PC-3 (cell line): ENCODE measurements around the gene LMTK3. TPM values are rescaled to one million over a fixed set of nuclear protein-coding genes. Genes with fewer than 3 reads are reported as not detected.

Experiments used
- ATAC-seq: fragments of 200-7000 bp; cut with Tn5 transposase; 2 replicates; pipeline ENCODE4 v1.9.1; 2020; ENCODE audit warnings: mild to moderate bottlenecking, moderate library complexity
- BruUV-seq: library from RNA; stranded (reverse); fragments of 400-500 nt; replicated peaks from 2 replicates; lab custom pipeline; 2021; lab: Mats Ljungman, UMichigan
- CTCF ChIA-PET: fragments of 300-600 bp; sonication (Branson Sonifier 250); formaldehyde crosslinking; loops from one replicate; lab custom pipeline; 2022; ENCODE audit warnings: antibody characterized with exemption; lab: Charles Lee
- POLR2A ChIA-PET: fragments of 300-600 bp; sonication (Branson Sonifier 250); formaldehyde crosslinking; loops from one replicate; lab custom pipeline; 2022; ENCODE audit warnings: antibody characterized with exemption; ENCODE audit not compliant: unreplicated experiment; lab: Charles Lee
- DNase-seq: peaks from one replicate; pipeline ENCODE4 v3.0.0-alpha.2; 2015
- H2AFZ ChIP-seq: fragments of 300-600 bp; sonication (generic); 2 replicates; pipeline ENCODE4 v1.6.0; 2016; ENCODE audit warnings: antibody characterized with exemption, low read length
- H3F3A ChIP-seq: fragments of 300-600 bp; sonication (generic); one replicate; pipeline ENCODE4 v1.6.0; 2017; ENCODE audit warnings: antibody characterized with exemption, low read length, control low read depth, mild to moderate bottlenecking; ENCODE audit not compliant: unreplicated experiment
- H3K27ac ChIP-seq: fragments of 300-600 bp; sonication (generic); 2 replicates; pipeline ENCODE4 v1.5.1; 2016; ENCODE audit warnings: mild to moderate bottlenecking, low read length
- H3K27me3 ChIP-seq: fragments of 300-600 bp; sonication (generic); 2 replicates; pipeline ENCODE4 v1.6.1; 2016; ENCODE audit warnings: low read length, mixed read lengths
- H3K36me3 ChIP-seq: fragments of 300-600 bp; sonication (generic); 2 replicates; pipeline ENCODE4 v1.6.1; 2016; ENCODE audit warnings: low read depth, mixed run types, low read length, mixed read lengths
- H3K4me1 ChIP-seq: fragments of 300-600 bp; sonication (generic); 2 replicates; pipeline ENCODE4 v1.5.1; 2016; ENCODE audit warnings: low read length; ENCODE audit not compliant: insufficient read depth
- H3K4me2 ChIP-seq: fragments of 300-600 bp; sonication (generic); 2 replicates; pipeline ENCODE4 v1.6.0; 2016; ENCODE audit warnings: low read length
- H3K4me3 ChIP-seq: fragments of 300-600 bp; sonication (generic); 2 replicates; pipeline ENCODE4 v1.5.1; 2016; ENCODE audit warnings: mild to moderate bottlenecking, low read length, mixed read lengths
- H3K79me2 ChIP-seq: fragments of 300-600 bp; sonication (generic); 2 replicates; pipeline ENCODE4 v1.6.1; 2017; ENCODE audit warnings: low read length, mixed read lengths
- H3K9ac ChIP-seq: fragments of 300-600 bp; sonication (generic); 2 replicates; pipeline ENCODE4 v1.6.0; 2016; ENCODE audit warnings: mild to moderate bottlenecking, low read length
- H3K9me2 ChIP-seq: fragments of 300-600 bp; sonication (generic); replicated peaks from 2 replicates; pipeline ENCODE4 v1.6.1; 2016; ENCODE audit warnings: mixed run types, low read length, mixed read lengths
- H3K9me3 ChIP-seq: fragments of 300-600 bp; sonication (generic); 2 replicates; pipeline ENCODE4 v1.6.1; 2016; ENCODE audit warnings: low read length, mixed read lengths
- H4K20me1 ChIP-seq: fragments of 300-600 bp; sonication (generic); 2 replicates; pipeline ENCODE4 v1.6.1; 2016; ENCODE audit warnings: low read length, mixed read lengths
- CTCF ChIP-seq: fragments of 300-600 bp; sonication (generic); conservative IDR thresholded peaks from 2 replicates; pipeline ENCODE4 v1.5.1; 2017; ENCODE audit warnings: antibody characterized with exemption, low read depth, mild to moderate bottlenecking, low read length
- EZH2 ChIP-seq: fragments of 300-600 bp; sonication (generic); IDR thresholded peaks from one replicate; pipeline ENCODE4 v1.6.1; 2017; ENCODE audit warnings: antibody characterized with exemption, mild to moderate bottlenecking, low read length; ENCODE audit not compliant: unreplicated experiment
- EZH2phosphoT487 ChIP-seq: fragments of 300-600 bp; sonication (generic); IDR thresholded peaks from 2 replicates; pipeline ENCODE4 v1.6.1; 2018; ENCODE audit warnings: mild to moderate bottlenecking, antibody characterized with exemption, low read length, borderline replicate concordance
- intact Hi-C: fragments of 100-400 bp; cut with micrococcal nuclease; formaldehyde crosslinking; loops from 2 replicates; pipeline ENCODE4 v1.9.0; 2023
- total RNA-seq: library from RNA; depleted of rRNA; stranded (reverse); fragments of >200 nt; gene quantifications from 2 replicates; pipeline ENCODE4 v1.2.3, GENCODE V29; 2014

Gene LMTK3
- total RNA-seq, 1 experiment from 2014 or later: 4.8 TPM

GRCh38 chr19:48475369-48476068 is 36.1 kb downstream of the LMTK3 start:
- H2AFZ ChIP-seq: no peak overlapping the region
- no peak overlapping the region for H3K4me3 ChIP-seq
- no TSS peak for BruUV-seq
- no peaks in the 10 kb centered on the region for H3F3A ChIP-seq
- peaks cover 6% of the 10 kb centered on the region for H3K79me2 ChIP-seq
- no peak overlapping the region for H3K9ac ChIP-seq
- no peak overlapping the region for H3K4me2 ChIP-seq
- peaks cover 28% of the 10 kb centered on the region for H3K36me3 ChIP-seq
- no peak overlapping the region for H3K27ac ChIP-seq
- POLR2A ChIA-PET: no interaction called here
- no peaks in the 10 kb centered on the region for H3K9me3 ChIP-seq
- H3K27me3 ChIP-seq: no peaks in the 10 kb centered on the region
- TF ChIP-seq EZH2 (no peak), EZH2phosphoT487 (no peak), CTCF (no peak)
- DNase-seq (no peak), ATAC-seq (no peak)
- no peaks in the 10 kb centered on the region for H3K9me2 ChIP-seq
- CTCF ChIA-PET: no interaction called here
- intact Hi-C loops: no loop called here
- no peaks in the 10 kb centered on the region for H3K4me1 ChIP-seq
- H4K20me1 ChIP-seq: peaks cover 5% of the 10 kb centered on the region

GRCh38 chr19:48474084-48474592 is 37.5 kb downstream of the LMTK3 start:
- no peaks in the 10 kb centered on the region for H3K4me1 ChIP-seq
- no TSS peak for BruUV-seq
- peaks cover 28% of the 10 kb centered on the region for H3K36me3 ChIP-seq
- no peaks in the 10 kb centered on the region for H3K27me3 ChIP-seq
- H2AFZ ChIP-seq: no peak overlapping the region
- DNase-seq (no peak), ATAC-seq (no peak)
- POLR2A ChIA-PET: no interaction called here
- intact Hi-C loops: no loop called here
- H3K9me3 ChIP-seq: no peaks in the 10 kb centered on the region
- no peak overlapping the region for H3K9ac ChIP-seq
- no peaks in the 10 kb centered on the region for H3K9me2 ChIP-seq
- peaks cover 14% of the 10 kb centered on the region for H3K79me2 ChIP-seq
- no peaks in the 10 kb centered on the region for H3F3A ChIP-seq
- CTCF ChIA-PET: no interaction called here
- no peak overlapping the region for H3K4me3 ChIP-seq
- H3K4me2 ChIP-seq: no peak overlapping the region
- H4K20me1 ChIP-seq: peaks cover 12% of the 10 kb centered on the region
- no peak overlapping the region for H3K27ac ChIP-seq
- no peak for TF ChIP-seq EZH2
- TF ChIP-seq EZH2phosphoT487: no peak
- TF ChIP-seq CTCF: no peak
